Measurements from ENCODE around the gene INSC. TPM values are rescaled to one million over a fixed set of nuclear protein-coding genes. Genes with fewer than 3 reads are reported as not detected.

Gene INSC
- total and polyA plus RNA-seq, 12 donors = 0.19 to 0.76 (median 0.60) TPM; not detected in 4

GRCh38 chr11:15123849-15124248 lies 9.1 kb downstream of the INSC start:
- H3K27ac ChIP-seq = no peak overlapping the region
- H3K4me3 ChIP-seq = no peak overlapping the region
- TF ChIP-seq, protein P1, sequence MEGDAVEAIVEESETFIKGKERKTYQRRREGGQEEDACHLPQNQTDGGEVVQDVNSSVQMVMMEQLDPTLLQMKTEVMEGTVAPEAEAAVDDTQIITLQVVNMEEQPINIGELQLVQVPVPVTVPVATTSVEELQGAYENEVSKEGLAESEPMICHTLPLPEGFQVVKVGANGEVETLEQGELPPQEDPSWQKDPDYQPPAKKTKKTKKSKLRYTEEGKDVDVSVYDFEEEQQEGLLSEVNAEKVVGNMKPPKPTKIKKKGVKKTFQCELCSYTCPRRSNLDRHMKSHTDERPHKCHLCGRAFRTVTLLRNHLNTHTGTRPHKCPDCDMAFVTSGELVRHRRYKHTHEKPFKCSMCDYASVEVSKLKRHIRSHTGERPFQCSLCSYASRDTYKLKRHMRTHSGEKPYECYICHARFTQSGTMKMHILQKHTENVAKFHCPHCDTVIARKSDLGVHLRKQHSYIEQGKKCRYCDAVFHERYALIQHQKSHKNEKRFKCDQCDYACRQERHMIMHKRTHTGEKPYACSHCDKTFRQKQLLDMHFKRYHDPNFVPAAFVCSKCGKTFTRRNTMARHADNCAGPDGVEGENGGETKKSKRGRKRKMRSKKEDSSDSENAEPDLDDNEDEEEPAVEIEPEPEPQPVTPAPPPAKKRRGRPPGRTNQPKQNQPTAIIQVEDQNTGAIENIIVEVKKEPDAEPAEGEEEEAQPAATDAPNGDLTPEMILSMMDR (IDR thresholded peaks at IDR 0.05) = no peak
- no peaks in the 10 kb centered on the region for H3K9me3 ChIP-seq
- ATAC-seq = no peak
- WGBS, 2 donors = 71 to 82% methylated on average over 1 of the region's 1 CpG
- DNase-seq = no peak
- H3K4me1 ChIP-seq = no peaks in the 10 kb centered on the region
- peaks cover 0 to 11% (median 0%) of the 10 kb centered on the region in 7 donors for H3K27me3 ChIP-seq
- H3K36me3 ChIP-seq = no peaks in the 10 kb centered on the region
- intact Hi-C loops (cut with DNase I) = no loop called here

- Histone ChIP-seq H3K4me3 (no peak overlapping the region), H3K27ac (no peak overlapping the region), H3K9me3 (no peaks in the 10 kb centered on the region), H3K4me1 (no peaks in the 10 kb centered on the region), H3K36me3 (no peaks in the 10 kb centered on the region), H3K27me3 (peaks cover 0 to 5% (median 0%) of the 10 kb centered on the region in 7 donors)
- WGBS, 2 donors = 35 to 41% methylated on average over 2 of the region's 2 CpGs
- intact Hi-C loops (cut with DNase I) = no loop called here
- DNase-seq (no peak), ATAC-seq (no peak)
- TF ChIP-seq, protein P1 (IDR thresholded peaks at IDR 0.05) = no peak
These were observed 9.8 kb downstream of the INSC start for GRCh38 chr11:15124528-15124927.

DNA sequence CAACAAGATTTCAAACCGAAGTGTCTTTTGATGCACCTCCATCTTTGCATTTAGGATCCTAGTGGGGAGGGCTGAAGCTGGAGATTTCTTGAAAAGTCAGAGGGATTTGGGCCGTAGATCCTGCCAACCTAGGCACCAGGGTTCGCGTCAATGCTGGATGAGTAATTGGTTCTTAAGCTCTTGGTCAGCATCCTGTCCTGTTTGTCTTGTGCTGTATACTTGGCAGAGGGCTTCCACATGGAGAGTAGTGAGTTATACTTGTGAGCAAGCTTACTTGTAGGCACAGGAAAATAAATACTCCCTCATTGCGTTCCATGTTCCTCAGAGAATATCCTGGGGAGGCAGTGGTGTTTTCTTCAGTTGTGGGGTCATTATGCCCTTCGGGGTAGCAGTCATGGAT lies 12.6 kb downstream of the INSC start:
- H3K27me3 ChIP-seq = peaks cover 0 to 5% (median 0%) of the 10 kb centered on the region in 7 donors
- intact Hi-C loops (cut with DNase I) = no loop called here
- no peak overlapping the region for H3K4me3 ChIP-seq
- DNase-seq (no peak), ATAC-seq (no peak)
- TF ChIP-seq, protein P1 (IDR thresholded peaks at IDR 0.05) = no peak
- H3K27ac ChIP-seq = no peak overlapping the region
- no peaks in the 10 kb centered on the region for H3K36me3 ChIP-seq
- WGBS, 2 donors = 79 to 85% methylated on average over 6 of the region's 6 CpGs
- no peaks in the 10 kb centered on the region for H3K9me3 ChIP-seq
- H3K4me1 ChIP-seq = no peaks in the 10 kb centered on the region

DNA sequence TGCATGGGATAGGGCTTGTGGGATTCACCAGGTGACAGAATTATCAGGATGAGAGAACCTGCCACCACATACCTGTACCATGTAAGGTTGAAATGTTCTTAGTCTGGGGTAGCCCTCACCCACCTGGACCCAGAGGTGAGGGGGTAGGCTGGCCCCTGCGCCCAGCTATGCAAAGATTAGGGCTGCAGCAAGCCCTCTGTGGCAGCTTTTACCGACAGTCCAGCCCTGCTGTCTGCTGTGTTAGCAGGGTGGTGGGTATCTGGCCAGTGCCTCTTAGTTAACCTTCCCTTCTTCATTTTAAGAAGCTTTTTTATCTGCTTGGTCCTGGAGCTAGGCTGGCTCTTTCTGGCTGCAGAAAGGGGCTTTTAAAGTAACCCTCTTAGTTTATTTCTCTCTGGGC lies 13.9 kb downstream of the INSC start:
- Histone ChIP-seq H3K27me3 (peaks cover 0 to 3% (median 0%) of the 10 kb centered on the region in 7 donors), H3K4me1 (no peaks in the 10 kb centered on the region), H3K4me3 (no peak overlapping the region), H3K27ac (no peak overlapping the region), H3K9me3 (no peaks in the 10 kb centered on the region), H3K36me3 (no peaks in the 10 kb centered on the region)
- no peak for DNase-seq
- 66 to 81% methylated on average over 2 of the region's 2 CpGs for WGBS, 2 donors
- ATAC-seq = no peak
- intact Hi-C loops (cut with DNase I) = no loop called here
- TF ChIP-seq, protein P1 (IDR thresholded peaks at IDR 0.05) = no peak

Data from heart right ventricle (tissue), 16 donors.